ENCODE measurements around the gene DNPEP.

DNPEP gene

GRCh38 chr2:219419012-219419324 lies 31.3 kb upstream of the DNPEP start:
- DNase-seq (ENCODE audit: low read depth): no peak
- no peak overlapping the region for H3K4me3 ChIP-seq (ENCODE audit: low read length)
- no peak for TF ChIP-seq CTCF (IDR thresholded peaks at IDR 0.05; ENCODE audit: insufficient read depth, low read depth, low read length, missing control alignments)

- no peak within 1 kb of the TSS for H3K4me3 ChIP-seq (ENCODE audit: low read length)
- peak; percentile 20 for DNase-seq (ENCODE audit: low read depth)
- no peak for TF ChIP-seq CTCF (IDR thresholded peaks at IDR 0.05; ENCODE audit: insufficient read depth, low read depth, low read length, missing control alignments)
Measured at GRCh38 chr2:219418155-219419011, 30.7 kb upstream of the DNPEP start, which contains the start of gene DES. DES (plus strand) TSS chr2:219418377; CDS start chr2:219418463, 86 bp downstream.

GRCh38 chr2:219417374-219417773 lies 29.7 kb upstream of the DNPEP start:
- TF ChIP-seq CTCF (IDR thresholded peaks at IDR 0.05; ENCODE audit: insufficient read depth, low read depth, low read length, missing control alignments): no peak
- H3K4me3 ChIP-seq (ENCODE audit: low read length): no peak overlapping the region
- DNase-seq (ENCODE audit: low read depth): no peak

- TF ChIP-seq CTCF (IDR thresholded peaks at IDR 0.05; ENCODE audit: insufficient read depth, low read depth, low read length, missing control alignments): no peak
- no peak overlapping the region for H3K4me3 ChIP-seq (ENCODE audit: low read length)
- DNase-seq (ENCODE audit: low read depth): no peak
Measured at GRCh38 chr2:219416938-219417337, 29.2 kb upstream of the DNPEP start.

- no peak for TF ChIP-seq CTCF (IDR thresholded peaks at IDR 0.05; ENCODE audit: insufficient read depth, low read depth, low read length, missing control alignments)
- no peak overlapping the region for H3K4me3 ChIP-seq (ENCODE audit: low read length)
- no peak for DNase-seq (ENCODE audit: low read depth)
Measured at GRCh38 chr2:219416235-219416602, 28.5 kb upstream of the DNPEP start.

GRCh38 chr2:219415580-219416234 lies 28.0 kb upstream of the DNPEP start:
- TF ChIP-seq CTCF (IDR thresholded peaks at IDR 0.05; ENCODE audit: insufficient read depth, low read depth, low read length, missing control alignments): no peak
- no peak for DNase-seq (ENCODE audit: low read depth)
- no peak overlapping the region for H3K4me3 ChIP-seq (ENCODE audit: low read length)

Measured in epithelial cell of esophagus (primary cell).